IMR-90 (cell line): ENCODE measurements around the gene SAFB2. TPM values are rescaled to one million over a fixed set of nuclear protein-coding genes. Genes with fewer than 3 reads are reported as not detected.

Experiments used
- ATAC-seq: fragments of 200-7000 bp; cut with Tn5 transposase; 2 replicates; pipeline ENCODE4 v1.9.1; 2020; ENCODE audit warnings: low read depth, mild to moderate bottlenecking, moderate library complexity
- BruUV-seq: library from RNA; stranded (reverse); fragments of 400-500 nt; replicated peaks from 2 replicates; lab custom pipeline; 2021; lab: Mats Ljungman, UMichigan
- CTCF ChIA-PET: fragments of 300-600 bp; formaldehyde crosslinking; extraction: SDS; loops from one replicate; lab custom pipeline; 2021; ENCODE audit warnings: antibody characterized with exemption; lab: Yijun Ruan, JAX
- POLR2A ChIA-PET: fragments of 300-600 bp; sonication (Branson Sonifier 250); formaldehyde crosslinking; loops from one replicate; lab custom pipeline; 2022; ENCODE audit warnings: antibody characterized with exemption; ENCODE audit not compliant: unreplicated experiment; lab: Charles Lee
- DNase-seq: peaks from one replicate; pipeline ENCODE4 v3.0.0; 2013
- H2AFZ ChIP-seq: replicated peaks from 2 replicates; pipeline ENCODE3; 2013; ENCODE audit warnings: low read length, mild to moderate bottlenecking; ENCODE audit not compliant: poor library complexity
- H2AK5ac ChIP-seq: 2 replicates; pipeline ENCODE4 v1.6.1; 2013; ENCODE audit warnings: low read depth, low read length, inconsistent platforms
- H2AK9ac ChIP-seq: replicated peaks from 2 replicates; pipeline ENCODE3; 2013; ENCODE audit warnings: mild to moderate bottlenecking, low read depth, low read length, moderate library complexity; ENCODE audit not compliant: poor library complexity
- H2BK120ac ChIP-seq: 2 replicates; pipeline ENCODE4 v1.6.1; 2013; ENCODE audit warnings: low read depth, low read length, inconsistent platforms
- H2BK15ac ChIP-seq: 3 replicates; pipeline ENCODE4 v1.6.1; 2013; ENCODE audit warnings: low read depth, low read length, inconsistent platforms
- H2BK20ac ChIP-seq: 2 replicates; pipeline ENCODE4 v1.6.1; 2013; ENCODE audit warnings: low read depth, mild to moderate bottlenecking, inconsistent platforms, low read length, moderate library complexity
- H2BK5ac ChIP-seq: 2 replicates; pipeline ENCODE4 v1.6.1; 2013; ENCODE audit warnings: mild to moderate bottlenecking, low read depth, low read length, inconsistent platforms; ENCODE audit not compliant: poor library complexity, severe bottlenecking
- H3K14ac ChIP-seq: replicated peaks from 2 replicates; pipeline ENCODE4 v1.6.1; 2013; ENCODE audit warnings: low read depth, low read length, inconsistent platforms
- H3K18ac ChIP-seq: 2 replicates; pipeline ENCODE4 v1.6.1; 2013; ENCODE audit warnings: low read depth, low read length, control low read depth
- H3K23ac ChIP-seq: 2 replicates; pipeline ENCODE4 v1.6.1; 2013; ENCODE audit warnings: low read depth, low read length, inconsistent platforms
- H3K27ac ChIP-seq: 2 replicates; pipeline ENCODE4 v1.5.1; 2013; ENCODE audit warnings: mild to moderate bottlenecking, control low read depth, low read length; ENCODE audit not compliant: insufficient read depth
- H3K27me3 ChIP-seq: 2 replicates; pipeline ENCODE4 v1.6.1; 2013; ENCODE audit warnings: low read length; ENCODE audit not compliant: control insufficient read depth, insufficient read depth
- H3K36me3 ChIP-seq: 2 replicates; pipeline ENCODE4 v1.6.1; 2013; ENCODE audit warnings: low read length, mixed read lengths; ENCODE audit not compliant: control insufficient read depth, insufficient read depth
- H3K4ac ChIP-seq: 2 replicates; pipeline ENCODE4 v1.6.1; 2013; ENCODE audit warnings: low read depth, low read length, inconsistent platforms
- H3K4me1 ChIP-seq: 2 replicates; pipeline ENCODE4 v1.6.1; 2013; ENCODE audit warnings: low read length, mixed read lengths; ENCODE audit not compliant: control insufficient read depth, insufficient read depth
- H3K4me2 ChIP-seq: 2 replicates; pipeline ENCODE4 v1.6.1; 2013; ENCODE audit warnings: low read depth, mild to moderate bottlenecking, control low read depth, low read length, moderate library complexity
- H3K4me3 ChIP-seq: 2 replicates; pipeline ENCODE4 v1.5.1; 2013; ENCODE audit warnings: low read depth, mild to moderate bottlenecking, control low read depth, low read length, moderate library complexity; ENCODE audit not compliant: insufficient read depth
- H3K56ac ChIP-seq: 2 replicates; pipeline ENCODE4 v1.6.1; 2013; ENCODE audit warnings: low read length, inconsistent platforms; ENCODE audit not compliant: insufficient read depth; ENCODE audit errors: extremely low read depth
- H3K79me1 ChIP-seq, 2 experiments: 2 replicates each; pipeline ENCODE4 v1.6.1; 2013; ENCODE audit warnings: low read length in 2 of 2, inconsistent platforms in 1 of 2, low read depth in 1 of 2
- H3K9ac ChIP-seq: 2 replicates; pipeline ENCODE4 v1.6.1; 2013; ENCODE audit warnings: low read depth, low read length, control low read depth
- H3K9me1 ChIP-seq: 2 replicates; pipeline ENCODE4 v1.6.1; 2013; ENCODE audit warnings: low read length, inconsistent platforms; ENCODE audit not compliant: insufficient read depth
- H3K9me3 ChIP-seq: 2 replicates; pipeline ENCODE4 v1.6.1; 2013; ENCODE audit warnings: low read length; ENCODE audit not compliant: control insufficient read depth, insufficient read depth
- H4K20me1 ChIP-seq: 2 replicates; pipeline ENCODE4 v1.6.1; 2013; ENCODE audit warnings: low read length, inconsistent platforms; ENCODE audit not compliant: insufficient read depth
- H4K5ac ChIP-seq: 2 replicates; pipeline ENCODE4 v1.6.1; 2013; ENCODE audit warnings: mild to moderate bottlenecking, low read depth, low read length, control low read depth
- H4K8ac ChIP-seq, 2 experiments: 2 replicates each; pipeline ENCODE4 v1.6.1; 2013; ENCODE audit warnings: low read depth in 2 of 2, low read length in 2 of 2, control low read depth in 1 of 2, inconsistent platforms in 1 of 2
- H4K91ac ChIP-seq: 2 replicates; pipeline ENCODE4 v1.6.1; 2013; ENCODE audit warnings: low read depth, low read length, inconsistent platforms; ENCODE audit not compliant: insufficient read depth
- BHLHE40 ChIP-seq: fragments of 150-350 bp; IDR thresholded peaks from 2 replicates; pipeline ENCODE4 v1.6.1; 2016; ENCODE audit warnings: mild to moderate bottlenecking, low read depth, low read length
- CHD1 ChIP-seq: IDR thresholded peaks from 2 replicates; pipeline ENCODE4 v1.6.1; 2012; ENCODE audit warnings: low read depth, low read length, improper control_type of control experiment
- MAZ ChIP-seq: IDR thresholded peaks from 2 replicates; pipeline ENCODE4 v1.6.1; 2012; ENCODE audit warnings: low read depth, mild to moderate bottlenecking, low read length, improper control_type of control experiment, moderate library complexity, borderline replicate concordance
- NFE2L2 ChIP-seq: fragments of 150-350 bp; IDR thresholded peaks from 2 replicates; pipeline ENCODE4 v1.6.1; 2016; ENCODE audit warnings: low read depth, mild to moderate bottlenecking, low read length
- POLR2A ChIP-seq: IDR thresholded peaks from 2 replicates; pipeline ENCODE4 v1.6.1; 2012; ENCODE audit warnings: mild to moderate bottlenecking, low read depth, low read length
- RAD21 ChIP-seq: IDR thresholded peaks from 2 replicates; pipeline ENCODE4 v1.6.1; 2012; ENCODE audit warnings: low read length, improper control_type of control experiment
- RCOR1 ChIP-seq: IDR thresholded peaks from 2 replicates; pipeline ENCODE4 v1.6.1; 2012; ENCODE audit warnings: mild to moderate bottlenecking, low read length, improper control_type of control experiment; ENCODE audit not compliant: insufficient replicate concordance
- SMC3 ChIP-seq: fragments of 150-350 bp; IDR thresholded peaks from 2 replicates; pipeline ENCODE4 v1.6.1; 2016; ENCODE audit warnings: low read depth, mild to moderate bottlenecking, antibody characterized with exemption, low read length, moderate library complexity
- USF2 ChIP-seq: fragments of 150-350 bp; IDR thresholded peaks from 2 replicates; pipeline ENCODE4 v1.6.1; 2017; ENCODE audit warnings: mild to moderate bottlenecking, antibody characterized with exemption, low read length, low read depth
- WGBS, 2 experiments: methylation state at CpG; one replicate each; pipeline versions ENCODE4 v1.1.5 to v1.1.7; 2013; ENCODE audit warnings: missing lambda C conversion rate in 2 of 2; ENCODE audit not compliant: insufficient read length in 1 of 2; ENCODE audit errors: extremely low coverage in 2 of 2; 5-methylcytosine and 5-hydroxymethylcytosine counted together
- dilution Hi-C: fragments of 300-500 bp; cut with HindIII; formaldehyde crosslinking; loops from one replicate; pipeline ENCODE4 v1.14.3; 2018; ENCODE audit warnings: low sequenced_read_pairs; ENCODE audit not compliant: unreplicated experiment
- in situ Hi-C: fragments of 300-500 bp; cut with MboI; formaldehyde crosslinking; loops from 3 replicates; pipeline ENCODE4 v1.14.3; 2019; ENCODE audit warnings: low sequenced_read_pairs, inconsistent platforms, mixed read lengths
- intact Hi-C: fragments of 100-400 bp; cut with micrococcal nuclease; formaldehyde crosslinking; loops from 2 replicates; pipeline ENCODE4 v1.10.0; 2022
- polyA plus RNA-seq, 3 experiments: library from polyadenylated mRNA; depleted of rRNA; stranded (reverse); fragments of >200 nt; gene quantifications; 2 replicates each; pipeline ENCODE4 v1.2.3, GENCODE V29; 2012; ENCODE audit warnings: low replicate concordance in 1 of 3
- total RNA-seq: library from RNA; depleted of rRNA; stranded (reverse); fragments of >200 nt; gene quantifications from 2 replicates; pipeline ENCODE4 v1.2.3, GENCODE V29; 2012
- TF ChIP-seq, protein P1 (sequence below): conservative IDR thresholded peaks from 2 replicates; pipeline ENCODE4 v1.5.1; 2012; ENCODE audit warnings: mild to moderate bottlenecking, low read depth, low read length, improper control_type of control experiment

Gene SAFB2
- total and polyA plus RNA-seq, 2 of the 4 experiments (the other 2 are of a cell fraction): 11.8 to 26.2 TPM

DNA sequence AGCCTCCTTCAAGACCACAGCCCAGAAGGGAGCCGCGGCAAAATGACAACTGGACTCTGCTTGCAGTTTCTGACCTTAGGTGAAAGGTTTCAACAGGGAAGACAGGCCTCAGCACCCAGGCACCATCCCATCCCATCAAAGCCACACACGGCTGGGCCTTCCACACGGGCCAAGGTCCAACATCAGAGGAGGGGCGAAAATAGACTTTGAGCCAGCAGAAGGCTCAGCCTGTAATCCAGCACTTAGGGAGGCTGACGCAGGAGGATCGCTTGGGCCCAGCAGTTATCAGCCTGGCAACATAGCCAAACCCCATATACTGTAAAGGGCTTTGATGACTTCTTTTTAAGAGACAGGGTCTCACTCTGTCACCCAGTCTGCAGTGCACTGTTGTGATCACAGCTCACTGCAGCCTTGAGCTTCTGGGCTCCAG is 28.0 kb downstream of the SAFB2 start:
- peaks cover 4% of the 10 kb centered on the region for H4K20me1 ChIP-seq

More for the DNA sequence above, 28.0 kb downstream of the SAFB2 start:
- no TSS peak for BruUV-seq
- Histone ChIP-seq H2AFZ (no peak overlapping the region), H3K27ac (no peak overlapping the region), H3K9me3 (no peaks in the 10 kb centered on the region), H2AK5ac (no peak overlapping the region), H2BK120ac (no peak overlapping the region), H3K56ac (no peak overlapping the region), H3K9me1 (no peaks in the 10 kb centered on the region), H2BK20ac (no peak overlapping the region), H3K27me3 (no peaks in the 10 kb centered on the region), H3K36me3 (peaks cover 86% of the 10 kb centered on the region), H3K79me1 (peaks cover 11 to 12% of the 10 kb centered on the region in 2 experiments; a peak in 3 of 4 replicates), H3K18ac (no peak overlapping the region), H2BK5ac (no peak overlapping the region), H3K4me2 (no peak overlapping the region), H4K91ac (no peak overlapping the region), H3K4me3 (no peak overlapping the region), H4K8ac (no peak overlapping the region), H3K23ac (no peak overlapping the region), H3K4ac (no peak overlapping the region), H4K5ac (no peak overlapping the region), H3K9ac (no peak overlapping the region), H2AK9ac (no peak overlapping the region), H2BK15ac (no peak overlapping the region), H3K4me1 (no peaks in the 10 kb centered on the region), H3K14ac (no peak overlapping the region)
- ChIA-PET POLR2A (no interaction called here), CTCF (no interaction called here)
- dilution Hi-C loops (no loop called here), in situ Hi-C loops (no loop called here), intact Hi-C loops (no loop called here)
- WGBS, 2 experiments: no CpG with 5 or more reads among the region's 7 CpGs
- ATAC-seq (no peak), DNase-seq (no peak)
- TF ChIP-seq RCOR1 (no peak), USF2 (no peak), MAZ (no peak), NFE2L2 (no peak), SMC3 (no peak), BHLHE40 (no peak), CHD1 (no peak), RAD21 (no peak), POLR2A (no peak)
- TF ChIP-seq, protein P1, sequence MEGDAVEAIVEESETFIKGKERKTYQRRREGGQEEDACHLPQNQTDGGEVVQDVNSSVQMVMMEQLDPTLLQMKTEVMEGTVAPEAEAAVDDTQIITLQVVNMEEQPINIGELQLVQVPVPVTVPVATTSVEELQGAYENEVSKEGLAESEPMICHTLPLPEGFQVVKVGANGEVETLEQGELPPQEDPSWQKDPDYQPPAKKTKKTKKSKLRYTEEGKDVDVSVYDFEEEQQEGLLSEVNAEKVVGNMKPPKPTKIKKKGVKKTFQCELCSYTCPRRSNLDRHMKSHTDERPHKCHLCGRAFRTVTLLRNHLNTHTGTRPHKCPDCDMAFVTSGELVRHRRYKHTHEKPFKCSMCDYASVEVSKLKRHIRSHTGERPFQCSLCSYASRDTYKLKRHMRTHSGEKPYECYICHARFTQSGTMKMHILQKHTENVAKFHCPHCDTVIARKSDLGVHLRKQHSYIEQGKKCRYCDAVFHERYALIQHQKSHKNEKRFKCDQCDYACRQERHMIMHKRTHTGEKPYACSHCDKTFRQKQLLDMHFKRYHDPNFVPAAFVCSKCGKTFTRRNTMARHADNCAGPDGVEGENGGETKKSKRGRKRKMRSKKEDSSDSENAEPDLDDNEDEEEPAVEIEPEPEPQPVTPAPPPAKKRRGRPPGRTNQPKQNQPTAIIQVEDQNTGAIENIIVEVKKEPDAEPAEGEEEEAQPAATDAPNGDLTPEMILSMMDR: no peak
